ENCODE measurements around the gene IFNL2. TPM values are rescaled to one million over a fixed set of nuclear protein-coding genes. Genes with fewer than 3 reads are reported as not detected.

The IFNL2 gene
- total RNA-seq, 1 donor: not detected

GRCh38 chr19:39299832-39300231 lies 31.6 kb downstream of the IFNL2 start:
- no peak overlapping the region for H3K4me2 ChIP-seq (ENCODE audit: insufficient read depth, low read length)
- no peaks in the 10 kb centered on the region for H4K20me1 ChIP-seq (ENCODE audit: insufficient read depth, low read length)
- H3K27ac ChIP-seq (ENCODE audit: low read depth, low read length): no peak overlapping the region
- no peak overlapping the region for H2AFZ ChIP-seq (ENCODE audit: low read length)
- peaks cover 7% of the 10 kb centered on the region for H3K27me3 ChIP-seq (ENCODE audit: insufficient read depth, low read length)
- no peak for DNase-seq (ENCODE audit: insufficient read length, low spot score, missing footprints)
- no peaks in the 10 kb centered on the region for H3K79me2 ChIP-seq (ENCODE audit: insufficient read depth, low read length)
- no peak for TF ChIP-seq CTCF (IDR thresholded peaks at IDR 0.05; ENCODE audit: extremely low read depth, low read depth, low read length)
- H3K4me3 ChIP-seq (ENCODE audit: insufficient read depth, low read length): no peak overlapping the region
- no peaks in the 10 kb centered on the region for H3K36me3 ChIP-seq (ENCODE audit: insufficient read depth, low read length)
- H3K4me1 ChIP-seq (ENCODE audit: insufficient read depth, low read length): no peaks in the 10 kb centered on the region
- H3K9me3 ChIP-seq (ENCODE audit: low read depth, low read length): no peaks in the 10 kb centered on the region

DNA sequence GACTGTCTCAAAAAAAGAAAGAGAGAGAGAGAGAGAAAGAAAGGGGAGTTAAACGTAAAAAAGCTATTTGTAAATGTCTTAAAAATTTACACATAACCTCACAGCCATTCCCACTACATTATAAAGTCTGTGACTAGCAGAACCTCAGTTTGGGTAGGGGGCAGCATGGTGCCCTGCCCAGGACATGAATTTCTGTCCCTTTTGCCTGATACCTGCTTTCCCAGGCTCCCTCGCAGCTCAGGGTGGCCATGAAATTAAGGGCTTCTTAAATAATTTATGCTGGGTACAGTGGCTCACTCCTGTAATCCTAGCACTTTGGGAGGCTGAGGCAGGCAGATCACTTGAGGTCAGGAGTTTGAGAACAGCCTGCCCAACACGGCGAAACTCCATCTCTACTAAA lies 32.8 kb downstream of the IFNL2 start:
- H3K4me1 ChIP-seq (ENCODE audit: insufficient read depth, low read length): no peaks in the 10 kb centered on the region
- peaks cover 19% of the 10 kb centered on the region for H3K27me3 ChIP-seq (ENCODE audit: insufficient read depth, low read length)
- H3K9me3 ChIP-seq (ENCODE audit: low read depth, low read length): no peaks in the 10 kb centered on the region
- no peak overlapping the region for H3K4me2 ChIP-seq (ENCODE audit: insufficient read depth, low read length)
- H3K79me2 ChIP-seq (ENCODE audit: insufficient read depth, low read length): no peaks in the 10 kb centered on the region
- no peaks in the 10 kb centered on the region for H3K36me3 ChIP-seq (ENCODE audit: insufficient read depth, low read length)
- no peak for DNase-seq (ENCODE audit: insufficient read length, low spot score, missing footprints)
- no peak overlapping the region for H3K4me3 ChIP-seq (ENCODE audit: insufficient read depth, low read length)
- H3K27ac ChIP-seq (ENCODE audit: low read depth, low read length): no peak overlapping the region
- H2AFZ ChIP-seq (ENCODE audit: low read length): no peak overlapping the region
- no peaks in the 10 kb centered on the region for H4K20me1 ChIP-seq (ENCODE audit: insufficient read depth, low read length)
- TF ChIP-seq CTCF (IDR thresholded peaks at IDR 0.05; ENCODE audit: extremely low read depth, low read depth, low read length): no peak

GRCh38 chr19:39301562-39301961 lies 33.4 kb downstream of the IFNL2 start:
- Histone ChIP-seq H3K27me3 (ENCODE audit: insufficient read depth, low read length) (peaks cover 24% of the 10 kb centered on the region), H3K36me3 (ENCODE audit: insufficient read depth, low read length) (no peaks in the 10 kb centered on the region), H3K4me3 (ENCODE audit: insufficient read depth, low read length) (no peak overlapping the region), H4K20me1 (ENCODE audit: insufficient read depth, low read length) (no peaks in the 10 kb centered on the region), H3K9me3 (ENCODE audit: low read depth, low read length) (no peaks in the 10 kb centered on the region), H3K4me2 (ENCODE audit: insufficient read depth, low read length) (no peak overlapping the region), H3K27ac (ENCODE audit: low read depth, low read length) (no peak overlapping the region), H3K79me2 (ENCODE audit: insufficient read depth, low read length) (no peaks in the 10 kb centered on the region), H2AFZ (ENCODE audit: low read length) (no peak overlapping the region), H3K4me1 (ENCODE audit: insufficient read depth, low read length) (no peaks in the 10 kb centered on the region)
- peak; percentile 9 for DNase-seq (ENCODE audit: insufficient read length, low spot score, missing footprints)
- no peak for TF ChIP-seq CTCF (IDR thresholded peaks at IDR 0.05; ENCODE audit: extremely low read depth, low read depth, low read length)

GRCh38 chr19:39303373-39304184 lies 35.4 kb downstream of the IFNL2 start:
- peak; percentile 80 for DNase-seq (ENCODE audit: insufficient read length, low spot score, missing footprints)
- H2AFZ ChIP-seq (ENCODE audit: low read length): no peak overlapping the region
- no peaks in the 10 kb centered on the region for H3K9me3 ChIP-seq (ENCODE audit: low read depth, low read length)
- H3K27me3 ChIP-seq (ENCODE audit: insufficient read depth, low read length): peaks cover 36% of the 10 kb centered on the region
- H4K20me1 ChIP-seq (ENCODE audit: insufficient read depth, low read length): no peaks in the 10 kb centered on the region
- TF ChIP-seq CTCF (IDR thresholded peaks at IDR 0.05; ENCODE audit: extremely low read depth, low read depth, low read length): no peak
- no peaks in the 10 kb centered on the region for H3K36me3 ChIP-seq (ENCODE audit: insufficient read depth, low read length)
- no peaks in the 10 kb centered on the region for H3K79me2 ChIP-seq (ENCODE audit: insufficient read depth, low read length)
- no peaks in the 10 kb centered on the region for H3K4me1 ChIP-seq (ENCODE audit: insufficient read depth, low read length)
- H3K4me3 ChIP-seq (ENCODE audit: insufficient read depth, low read length): no peak overlapping the region
- no peak overlapping the region for H3K27ac ChIP-seq (ENCODE audit: low read depth, low read length)
- no peak overlapping the region for H3K4me2 ChIP-seq (ENCODE audit: insufficient read depth, low read length)

Measured in osteoblast (primary cell).